RPMI7951 (cell line): ENCODE data around the gene ADAM10. TPM values are rescaled to one million over a fixed set of nuclear protein-coding genes. Genes with fewer than 3 reads are reported as not detected.

Experiments used
- DNase-seq: peaks from one replicate; pipeline ENCODE4 v3.0.0-alpha.2; 2012; ENCODE audit warnings: low read depth
- total RNA-seq: library from RNA; depleted of rRNA; stranded (reverse); fragments of >200 nt; shearing (Covaris generic); gene quantifications from 2 replicates; pipeline ENCODE4 v1.2.3, GENCODE V29; 2014

Gene ADAM10
- total RNA-seq, 1 experiment from 2014 or later, result 111 TPM

GRCh38 chr15:58576657-58577056 lies 172.8 kb downstream of the ADAM10 start:
- DNase-seq, result no peak

GRCh38 chr15:58575045-58575786 lies 174.3 kb downstream of the ADAM10 start:
- no peak for DNase-seq

DNA sequence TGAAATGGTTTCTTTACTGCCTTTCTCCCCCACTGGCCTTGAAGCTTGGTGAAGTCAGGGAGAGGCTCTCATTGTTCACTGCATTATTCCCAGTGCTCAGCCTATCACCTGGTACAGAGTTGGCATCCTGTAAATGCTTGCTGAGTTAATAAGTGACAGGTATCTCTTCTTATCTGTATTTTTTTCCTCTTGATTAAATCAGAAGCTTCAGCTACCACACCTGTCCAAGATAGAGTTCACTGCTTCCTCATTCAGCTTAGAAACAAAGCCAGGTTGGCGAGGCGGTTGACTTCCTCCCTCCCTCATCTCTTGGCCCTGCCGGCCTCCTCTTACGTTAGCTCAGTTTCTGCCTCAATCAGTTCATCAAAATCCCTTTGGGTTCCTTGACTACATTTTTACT lies 174.9 kb downstream of the ADAM10 start:
- no peak for DNase-seq

GRCh38 chr15:58573270-58573669 lies 176.2 kb downstream of the ADAM10 start:
- DNase-seq, result no peak

DNA sequence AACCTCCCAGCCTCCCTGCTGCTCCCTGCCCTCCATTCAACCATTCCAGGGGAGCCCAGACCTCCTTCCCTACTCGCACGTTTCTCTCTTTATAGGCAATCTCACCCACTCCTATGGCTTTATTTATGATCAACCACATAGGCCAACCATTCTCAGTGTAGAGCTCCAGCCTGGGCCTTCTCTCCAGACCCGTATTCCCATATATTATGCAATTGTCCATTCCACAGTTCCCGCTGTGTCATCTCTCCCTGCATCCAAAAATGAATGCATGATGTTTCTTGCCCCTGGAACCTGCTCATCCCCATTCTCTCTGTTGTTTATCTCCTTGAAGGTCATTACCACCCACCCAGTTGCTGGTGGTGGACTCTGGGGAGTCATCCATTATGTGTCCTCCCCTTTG lies 177.0 kb downstream of the ADAM10 start:
- no peak for DNase-seq

- DNase-seq, result no peak
These were observed 178.0 kb downstream of the ADAM10 start for GRCh38 chr15:58571491-58571890.

DNA sequence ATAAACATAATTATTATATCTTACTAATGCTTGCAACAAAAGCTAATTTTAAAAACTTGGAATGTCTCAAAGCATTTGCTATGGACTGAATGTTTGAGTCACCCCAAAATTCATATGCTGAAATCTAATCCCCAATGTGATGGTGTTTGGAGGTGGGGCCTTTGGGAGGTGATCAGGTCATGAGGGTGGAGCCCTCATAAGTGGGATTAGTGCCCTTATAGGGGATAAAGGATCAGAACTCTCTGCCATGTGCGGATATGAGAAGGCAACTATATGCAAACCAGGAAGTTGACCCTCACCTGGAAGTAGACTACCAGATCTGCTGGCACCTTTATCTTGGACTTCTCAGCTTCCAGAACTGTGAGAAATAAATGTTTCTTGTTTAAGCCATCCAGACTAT lies 180.1 kb downstream of the ADAM10 start:
- no peak for DNase-seq

- peak; percentile 40 for DNase-seq
These were observed 181.3 kb downstream of the ADAM10 start for GRCh38 chr15:58568157-58568571.

DNA sequence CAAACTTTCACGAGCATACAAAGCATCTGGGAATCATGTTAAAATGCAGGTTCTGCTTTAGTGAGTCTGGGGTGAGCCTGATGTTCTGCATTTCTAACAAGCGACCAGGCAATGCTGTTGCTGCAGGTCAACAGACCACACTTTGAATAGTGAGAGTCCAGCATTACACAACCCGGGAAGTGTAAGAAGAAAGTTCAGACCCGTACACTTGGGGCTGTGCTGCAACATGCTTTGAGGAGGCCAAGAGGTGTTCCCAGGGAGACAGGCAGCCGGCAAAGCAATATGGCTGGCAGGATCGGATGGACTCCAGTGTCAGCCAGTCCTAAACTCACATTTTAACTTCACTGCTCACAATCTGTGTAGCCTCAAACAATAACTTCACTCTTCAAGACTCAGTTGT lies 183.5 kb downstream of the ADAM10 start:
- no peak for DNase-seq

GRCh38 chr15:58565619-58566018 lies 183.9 kb downstream of the ADAM10 start:
- DNase-seq, result no peak

- no peak for DNase-seq
These were observed 184.5 kb downstream of the ADAM10 start for GRCh38 chr15:58564981-58565380.

- DNase-seq, result no peak
These were observed 187.4 kb downstream of the ADAM10 start for GRCh38 chr15:58562135-58562534.

DNA sequence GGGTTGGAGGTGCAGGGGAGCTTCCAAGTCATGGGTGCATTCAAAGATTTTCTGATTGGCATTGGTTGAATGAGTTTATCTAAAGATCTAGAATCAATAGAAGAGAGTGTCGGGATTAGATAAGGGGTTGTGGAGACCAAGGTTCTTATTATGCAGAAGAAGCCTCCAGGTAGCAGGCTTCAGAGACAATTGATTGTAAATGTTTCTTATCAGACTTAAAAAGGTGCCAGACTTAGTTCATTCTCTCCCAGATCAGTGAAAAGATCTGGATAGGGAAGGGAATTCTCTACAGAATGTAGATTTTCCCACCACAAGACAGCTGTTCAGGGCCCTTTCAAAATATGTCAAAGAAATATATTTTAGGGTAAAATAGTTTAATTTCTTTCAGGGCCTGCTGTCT lies 188.2 kb downstream of the ADAM10 start:
- no peak for DNase-seq

GRCh38 chr15:58559904-58560588 lies 189.5 kb downstream of the ADAM10 start:
- DNase-seq, result no peak

GRCh38 chr15:58558777-58559176 lies 190.7 kb downstream of the ADAM10 start:
- no peak for DNase-seq

GRCh38 chr15:58556541-58556940 lies 193.0 kb downstream of the ADAM10 start:
- DNase-seq, result no peak

DNA sequence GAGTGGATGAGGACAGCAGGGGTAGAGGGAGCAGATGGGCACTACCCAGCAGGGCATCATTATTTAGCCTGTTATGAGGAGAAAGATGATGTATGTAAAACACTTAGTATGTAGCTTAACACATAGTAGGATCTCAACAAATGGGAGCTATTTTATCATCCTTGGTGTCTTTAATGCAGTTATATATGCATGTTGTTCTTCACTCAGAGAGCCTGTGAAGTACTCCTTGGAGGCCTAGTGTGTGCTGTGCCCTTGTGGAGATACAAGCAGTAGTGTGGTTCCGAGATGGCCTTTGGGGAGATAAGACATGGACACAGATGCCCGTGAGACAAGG lies 193.5 kb downstream of the ADAM10 start:
- DNase-seq, result no peak

- DNase-seq, result no peak
These were observed 194.1 kb downstream of the ADAM10 start for GRCh38 chr15:58555162-58556027.

GRCh38 chr15:58554758-58555157 lies 194.7 kb downstream of the ADAM10 start:
- no peak for DNase-seq

DNA sequence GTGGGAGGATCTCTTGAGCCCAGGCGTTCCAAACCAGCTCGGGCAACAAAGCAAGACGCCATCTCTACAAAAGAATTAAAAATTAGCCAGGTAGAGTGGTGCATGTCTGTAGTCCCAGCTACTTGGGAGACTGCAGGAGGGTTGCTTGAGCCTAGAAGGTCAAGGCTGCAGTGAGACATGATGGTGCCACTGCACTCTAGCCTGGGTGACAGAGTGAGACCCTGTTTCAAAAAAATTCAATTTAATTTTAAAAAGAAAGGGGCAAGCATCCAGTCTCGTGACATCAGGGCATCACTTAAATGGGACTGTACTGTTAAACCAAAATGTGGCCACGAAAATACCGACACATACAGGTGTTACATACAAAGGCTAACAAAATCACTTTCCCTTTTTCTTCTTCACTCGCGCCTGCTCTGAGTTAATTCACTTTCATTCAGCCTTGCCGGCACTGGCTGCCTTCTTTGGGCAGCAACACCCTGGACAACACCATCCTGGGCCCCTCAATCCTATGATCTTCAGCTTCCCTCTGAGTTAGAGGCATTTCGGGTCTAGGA lies 196.1 kb downstream of the ADAM10 start:
- DNase-seq, result no peak

GRCh38 chr15:58552505-58553364 lies 196.8 kb downstream of the ADAM10 start:
- DNase-seq, result no peak
